Testis (tissue), 3 donors: ENCODE measurements around the gene RSPH3. TPM values are rescaled to one million over a fixed set of nuclear protein-coding genes. Genes with fewer than 3 reads are reported as not detected.

ENCODE experiments used
- DNase-seq: peaks from one replicate; pipeline ENCODE4 v3.0.0-alpha.2; 2019
- H3K27ac ChIP-seq, 2 donors: fragments of 200-600 bp; sonication (generic); one replicate each; pipeline ENCODE4 v1.5.1; 2019
- H3K27me3 ChIP-seq: fragments of 200-600 bp; sonication (generic); one replicate; pipeline ENCODE4 v1.5.1; 2019
- H3K36me3 ChIP-seq: fragments of 200-600 bp; sonication (generic); one replicate; pipeline ENCODE4 v1.5.1; 2017; ENCODE audit warnings: low read depth; ENCODE audit errors: missing control alignments
- H3K4me1 ChIP-seq: fragments of 200-600 bp; sonication (generic); one replicate; pipeline ENCODE4 v1.5.1; 2019
- H3K4me3 ChIP-seq, 2 donors: fragments of 200-600 bp; sonication (generic); one replicate each; pipeline ENCODE4 v1.5.1; 2017 to 2019
- H3K9me3 ChIP-seq: fragments of 200-600 bp; sonication (generic); one replicate; pipeline ENCODE4 v1.5.1; 2017
- POLR2A ChIP-seq: fragments of 450-650 bp; IDR thresholded peaks from one replicate; pipeline ENCODE4 v1.6.1; 2017; ENCODE audit warnings: antibody characterized with exemption, mild to moderate bottlenecking, moderate library complexity
- WGBS, 2 donors: methylation state at CpG; one replicate each; pipeline ENCODE4 v1.1.5; 2018; 5-methylcytosine and 5-hydroxymethylcytosine counted together
- intact Hi-C: fragments of 100-400 bp; cut with DNase I; formaldehyde crosslinking; loops from one replicate; pipeline ENCODE4 v1.15.1; 2023; ENCODE audit warnings: low total_unique reads
- polyA plus RNA-seq: library from polyadenylated mRNA; stranded (reverse); fragments of 350-450 nt; fragmentation: Illumina TruSeq; extraction: RNeasy Lipid Tissue Mini Kit (QIAGEN cat#74804); gene quantifications from one replicate; pipeline ENCODE4 v1.2.3, GENCODE V29; 2014; ENCODE audit warnings: low read depth, low replicate concordance; ENCODE audit not compliant: insufficient read depth
- total RNA-seq, 2 donors: library from RNA; depleted of rRNA; stranded (reverse); fragments of >200 nt; gene quantifications; one replicate each; pipeline ENCODE4 v1.2.3, GENCODE V29; 2016
- TF ChIP-seq, protein P1 (sequence below), 3 experiments: fragments of 450-650 bp in 2 of 3; fragments of 200-600 bp in 1 of 3; sonication (generic) in 1 of 3; IDR thresholded peaks; one replicate each; pipeline ENCODE4 v1.5.1; 2016 to 2019; ENCODE audit warnings: antibody characterized with exemption in 3 of 3, mild to moderate bottlenecking in 2 of 3, moderate library complexity in 1 of 3

Gene RSPH3
- total and polyA plus RNA-seq, 3 donors from 2014 or later, result 15.7 to 41.9 (median 23.6) TPM

DNA sequence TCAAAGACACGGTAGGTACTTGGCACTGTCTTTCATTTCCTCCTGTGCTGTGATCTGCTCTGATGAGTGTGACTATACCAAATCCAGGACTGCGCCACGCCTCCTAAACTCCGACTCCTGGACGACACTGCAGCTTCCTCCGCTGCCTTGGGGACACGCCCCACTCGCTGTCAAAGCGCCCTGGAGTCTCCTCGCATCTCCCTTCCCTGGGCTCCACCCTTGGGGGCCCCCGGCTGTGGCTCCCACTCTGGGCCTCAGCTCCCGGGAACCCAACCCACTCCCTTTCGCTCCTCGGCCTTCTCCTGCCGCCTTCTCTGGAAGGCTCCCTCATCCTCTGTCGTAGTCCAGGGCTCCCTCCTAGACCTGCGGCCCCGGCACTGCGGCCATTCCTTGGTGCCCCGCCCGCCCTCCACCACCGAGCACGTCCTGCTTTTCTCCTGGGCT, 61.2 kb downstream of the RSPH3 start:
- intact Hi-C loops, result no loop called here
- 24 to 36% methylated on average over 17 to 23 of the region's 23 CpGs for WGBS, 2 donors
- DNase-seq, result no peak
- TF ChIP-seq, protein P1, sequence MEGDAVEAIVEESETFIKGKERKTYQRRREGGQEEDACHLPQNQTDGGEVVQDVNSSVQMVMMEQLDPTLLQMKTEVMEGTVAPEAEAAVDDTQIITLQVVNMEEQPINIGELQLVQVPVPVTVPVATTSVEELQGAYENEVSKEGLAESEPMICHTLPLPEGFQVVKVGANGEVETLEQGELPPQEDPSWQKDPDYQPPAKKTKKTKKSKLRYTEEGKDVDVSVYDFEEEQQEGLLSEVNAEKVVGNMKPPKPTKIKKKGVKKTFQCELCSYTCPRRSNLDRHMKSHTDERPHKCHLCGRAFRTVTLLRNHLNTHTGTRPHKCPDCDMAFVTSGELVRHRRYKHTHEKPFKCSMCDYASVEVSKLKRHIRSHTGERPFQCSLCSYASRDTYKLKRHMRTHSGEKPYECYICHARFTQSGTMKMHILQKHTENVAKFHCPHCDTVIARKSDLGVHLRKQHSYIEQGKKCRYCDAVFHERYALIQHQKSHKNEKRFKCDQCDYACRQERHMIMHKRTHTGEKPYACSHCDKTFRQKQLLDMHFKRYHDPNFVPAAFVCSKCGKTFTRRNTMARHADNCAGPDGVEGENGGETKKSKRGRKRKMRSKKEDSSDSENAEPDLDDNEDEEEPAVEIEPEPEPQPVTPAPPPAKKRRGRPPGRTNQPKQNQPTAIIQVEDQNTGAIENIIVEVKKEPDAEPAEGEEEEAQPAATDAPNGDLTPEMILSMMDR (IDR thresholded peaks at IDR 0.05), result no peak
- TF ChIP-seq POLR2A, result no peak
- H3K27ac ChIP-seq, result no peak overlapping the region
- H3K4me1 ChIP-seq, result no peaks in the 10 kb centered on the region
- peak overlapping the region in 1 of 2 donors; percentile 18 for H3K4me3 ChIP-seq
- H3K36me3 ChIP-seq, result no peaks in the 10 kb centered on the region
- H3K27me3 ChIP-seq, result no peaks in the 10 kb centered on the region
- no peaks in the 10 kb centered on the region for H3K9me3 ChIP-seq

DNA sequence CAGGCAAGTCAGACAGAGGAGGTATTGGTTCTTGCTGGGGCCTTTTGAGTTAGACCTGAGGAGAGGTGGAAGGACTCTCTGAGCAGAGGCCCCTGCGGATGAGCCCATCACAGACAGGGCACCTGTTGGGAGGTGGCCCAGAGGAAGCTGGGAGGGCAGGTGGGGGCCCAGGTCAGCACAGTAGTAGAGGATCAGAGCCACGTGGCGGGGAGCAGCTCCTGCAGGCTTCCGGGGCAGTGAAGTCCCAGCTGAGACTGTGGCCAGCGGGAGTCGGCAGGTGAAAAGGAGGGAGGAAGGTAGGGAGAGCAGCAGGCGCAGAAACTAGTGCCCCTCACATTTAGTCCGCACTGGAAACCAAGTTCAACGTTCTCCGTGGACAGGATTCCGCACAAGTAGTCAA, 61.8 kb downstream of the RSPH3 start:
- Histone ChIP-seq H3K9me3 (no peaks in the 10 kb centered on the region), H3K4me1 (no peaks in the 10 kb centered on the region), H3K27ac (no peak overlapping the region), H3K4me3 (no peak overlapping the region), H3K36me3 (no peaks in the 10 kb centered on the region), H3K27me3 (no peaks in the 10 kb centered on the region)
- intact Hi-C loops, result no loop called here
- WGBS, 2 donors, result 40 to 65% methylated on average over 10 to 11 of the region's 11 CpGs
- no peak for DNase-seq
- TF ChIP-seq, protein P1 (IDR thresholded peaks at IDR 0.05), result no peak
- TF ChIP-seq POLR2A, result no peak

DNA sequence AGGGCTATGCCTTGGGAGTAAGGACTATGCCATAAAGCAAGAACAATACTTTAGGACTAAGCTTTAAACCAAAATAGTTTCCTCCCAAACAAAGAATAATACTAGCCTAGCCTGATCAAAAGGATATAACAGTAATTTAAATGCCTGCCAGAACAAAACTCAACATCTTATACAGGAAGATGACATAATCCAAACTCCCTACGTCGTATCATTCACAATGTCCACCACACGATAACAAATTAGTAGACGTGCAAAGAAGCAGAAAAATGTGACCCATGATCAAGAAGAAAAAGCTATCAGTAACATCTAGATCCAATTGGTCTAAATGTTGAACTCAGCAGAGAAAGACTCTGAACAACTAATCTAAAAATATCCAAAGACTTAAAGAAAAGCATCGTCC, 65.8 kb downstream of the RSPH3 start:
- 90 to 93% methylated on average over 5 of the region's 5 CpGs for WGBS, 2 donors
- no peaks in the 10 kb centered on the region for H3K4me1 ChIP-seq
- no peaks in the 10 kb centered on the region for H3K36me3 ChIP-seq
- TF ChIP-seq POLR2A, result no peak
- TF ChIP-seq, protein P1 (IDR thresholded peaks at IDR 0.05), result no peak
- DNase-seq, result no peak
- H3K4me3 ChIP-seq, result no peak overlapping the region
- no peak overlapping the region for H3K27ac ChIP-seq
- H3K27me3 ChIP-seq, result no peaks in the 10 kb centered on the region
- no peaks in the 10 kb centered on the region for H3K9me3 ChIP-seq
- intact Hi-C loops, result no loop called here

DNA sequence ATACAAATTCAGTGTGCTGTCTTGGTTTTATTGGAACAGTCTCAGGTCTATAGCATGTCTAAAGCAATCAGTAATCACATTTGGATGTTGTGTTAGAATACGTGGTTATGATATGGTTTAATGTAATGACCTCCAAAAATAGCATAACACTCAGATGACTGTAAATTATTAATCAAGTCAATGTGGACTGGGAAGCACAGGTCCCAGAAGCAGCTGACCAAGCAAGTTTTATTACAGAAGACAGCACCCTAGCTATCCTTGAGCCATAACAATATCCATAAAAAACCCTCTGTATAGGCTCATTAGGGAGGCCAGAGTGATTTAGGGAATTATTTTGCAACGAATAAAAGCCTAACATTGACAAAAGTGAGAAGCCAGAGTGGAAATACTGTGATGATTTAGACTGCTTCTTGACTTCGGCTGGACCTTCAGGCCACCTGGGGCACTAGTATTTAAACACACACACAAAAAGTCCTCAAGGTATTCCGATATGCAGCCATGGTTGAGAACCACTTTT, 66.9 kb downstream of the RSPH3 start:
- Histone ChIP-seq H3K4me3 (no peak overlapping the region), H3K4me1 (no peaks in the 10 kb centered on the region), H3K27me3 (no peaks in the 10 kb centered on the region), H3K36me3 (no peaks in the 10 kb centered on the region), H3K9me3 (no peaks in the 10 kb centered on the region), H3K27ac (no peak overlapping the region)
- 79 to 91% methylated on average over 4 of the region's 4 CpGs for WGBS, 2 donors
- TF ChIP-seq POLR2A, result no peak
- TF ChIP-seq, protein P1 (IDR thresholded peaks at IDR 0.05), result no peak
- intact Hi-C loops, result no loop called here
- no peak for DNase-seq

DNA sequence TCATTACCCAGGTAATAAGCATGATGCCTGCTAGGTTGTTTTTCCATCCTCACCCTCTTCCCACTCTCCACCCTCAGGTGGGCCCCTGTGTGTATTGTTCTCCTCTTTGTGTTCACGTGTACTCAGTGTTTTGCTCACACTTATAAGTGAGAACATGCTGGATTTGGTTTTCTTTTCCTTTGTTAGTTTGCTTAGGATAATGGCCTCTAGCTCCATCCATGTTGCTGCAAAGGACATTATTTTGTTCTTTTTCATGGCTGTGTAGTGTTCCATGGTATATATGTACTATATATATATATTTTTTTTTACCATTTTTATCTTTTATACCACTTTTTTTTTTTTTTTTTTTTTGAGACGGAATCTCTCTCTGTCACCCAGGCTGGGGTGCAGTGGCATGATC, 71.9 kb downstream of the RSPH3 start:
- no peaks in the 10 kb centered on the region for H3K9me3 ChIP-seq
- no peak overlapping the region for H3K4me3 ChIP-seq
- intact Hi-C loops, result no loop called here
- H3K27me3 ChIP-seq, result no peaks in the 10 kb centered on the region
- H3K36me3 ChIP-seq, result no peaks in the 10 kb centered on the region
- H3K27ac ChIP-seq, result no peak overlapping the region
- no peak for DNase-seq
- 89 to 98% methylated on average over 2 of the region's 2 CpGs for WGBS, 2 donors
- TF ChIP-seq, protein P1 (IDR thresholded peaks at IDR 0.05), result no peak
- no peak for TF ChIP-seq POLR2A
- H3K4me1 ChIP-seq, result no peaks in the 10 kb centered on the region
